ENCODE measurements around the gene ARHGAP40. TPM values are rescaled to one million over a fixed set of nuclear protein-coding genes. Genes with fewer than 3 reads are reported as not detected.

The ARHGAP40 gene
- total and polyA plus RNA-seq, 9 of the 15 experiments (the other 6 are each of a cell fraction or from before 2014, with no cell fraction given), result not detected

- ChIA-PET CTCF (ENCODE audit: low intra/inter-chr PET ratio) (interaction anchor here (0.5 to 1.4 kb wide), 3 partner anchors 94 to 413 kb away, joined by 3 to 4 read pairs (median 3); no protein-coding TSS in a partner anchor), POLR2A (interaction anchor here (0.7 to 1.5 kb wide), 3 partner anchors 10 to 14 kb away, joined by 3 to 5 read pairs (median 4); no protein-coding TSS in a partner anchor)
- Histone ChIP-seq H3K9me1 (ENCODE audit: control insufficient read depth, insufficient read depth, low read length) (no peaks in the 10 kb centered on the region), H2AFZ (ENCODE audit: low read depth, low read length) (peak overlapping the region; percentile 73), H3K4me3 (no peak overlapping the region), H3K79me2 (ENCODE audit: control insufficient read depth, insufficient read depth, low read length) (no peaks in the 10 kb centered on the region), H3K4me2 (ENCODE audit: insufficient read depth, low read length) (peak overlapping the region; percentile 34; the same call in 1 of the 2 replicates), H4K20me1 (replicated peaks; ENCODE audit: control insufficient read depth, insufficient read depth, low read length) (no peaks in the 10 kb centered on the region), H3K4me1 (replicated peaks in 1 of 2; ENCODE audit: control insufficient read depth in 2 of 2, insufficient read depth in 2 of 2, low read length in 2 of 2) (peaks cover 4% of the 10 kb centered on the region in 2 experiments; a peak in 4 of 5 replicates), H3K9me3 (replicated peaks; ENCODE audit: control insufficient read depth, insufficient read depth, low read depth, low read length) (no peaks in the 10 kb centered on the region), H3K36me3 (ENCODE audit: control insufficient read depth, insufficient read depth, low read length) (no peaks in the 10 kb centered on the region), H3K9ac (ENCODE audit: insufficient read depth in 1 of 2, low read depth in 2 of 2, low read length in 2 of 2) (no peak overlapping the region), H3K27ac (ENCODE audit: extremely low read depth, low read depth, low read length) (no peak overlapping the region), H3K27me3 (ENCODE audit: control insufficient read depth in 2 of 2, insufficient read depth in 2 of 2, low read length in 2 of 2) (peaks cover 7 to 14% of the 10 kb centered on the region in 2 experiments)
- in situ Hi-C loops (cut with MboI) (no loop called here), intact Hi-C loops (cut with micrococcal nuclease) (no loop called here)
- FAIRE-seq (peak; percentile 91), ATAC-seq (peak; percentile 93), DNase-seq (ENCODE audit: extremely low read depth in 1 of 4, low spot score in 3 of 4) (peak; percentile 81 to 88 (median 84))
- no TSS peak for BruUV-seq (replicated peaks)
- 10% methylated on average over 13 of the region's 13 CpGs for WGBS (ENCODE audit: insufficient coverage, low coverage, missing lambda C conversion rate)
- TF ChIP-seq TEAD4 (IDR thresholded peaks at IDR 0.05; ENCODE audit: low read length) (0 out of 2 replicates have a peak, but pooled peaks have one; percentile 14), TEAD4 (CRISPR knock-in tag; IDR thresholded peaks at IDR 0.05; ENCODE audit: borderline replicate concordance) (no peak), RAD21 (CRISPR knock-in tag; conservative IDR thresholded peaks at IDR 0.05 in 1 of 2, IDR thresholded peaks at IDR 0.05 in 1 of 2) (peak; percentile 21 to 65; a peak in 2 of 4 replicates), ZNF398 (CRISPR knock-in tag; IDR thresholded peaks at IDR 0.05) (no peak), EHMT2 (IDR thresholded peaks at IDR 0.05) (no peak), THRB (CRISPR knock-in tag; conservative IDR thresholded peaks at IDR 0.05) (no peak), KAT8 (IDR thresholded peaks at IDR 0.05; ENCODE audit: low read depth) (no peak), ELK3 (CRISPR knock-in tag; IDR thresholded peaks at IDR 0.05) (no peak), NFYB (IDR thresholded peaks at IDR 0.05; ENCODE audit: extremely low read depth, insufficient read length) (no peak), CREM (IDR thresholded peaks at IDR 0.05; ENCODE audit: low read depth) (0 out of 2 replicates have a peak, but pooled peaks have one; percentile 9), ZNF75A (CRISPR knock-in tag; IDR thresholded peaks at IDR 0.05) (no peak), NEUROD1 (IDR thresholded peaks at IDR 0.05; ENCODE audit: borderline replicate concordance, low read depth, low read length, partially characterized antibody) (peak; percentile 35), BRD4 (IDR thresholded peaks at IDR 0.05) (no peak), SRSF3 (IDR thresholded peaks at IDR 0.05; ENCODE audit: insufficient read depth, low read length) (no peak), IFI16 (CRISPR knock-in tag; IDR thresholded peaks at IDR 0.05) (no peak), GTF2E2 (tag; IDR thresholded peaks at IDR 0.05) (no peak), KDM1A (IDR thresholded peaks at IDR 0.05) (peak; percentile 45 to 72; a peak in 3 of 4 replicates), ZNF124 (CRISPR knock-in tag; IDR thresholded peaks at IDR 0.05) (no peak)
Observed at GRCh38 chr20:38633577-38634093, 32.0 kb downstream of the ARHGAP40 start.

All from K562 (cell line).